ENCODE data around the gene AMIGO3.

AMIGO3 gene

GRCh38 chr3:49681543-49681942, 37.9 kb downstream of the AMIGO3 start:
- CTCF ChIA-PET, result interaction anchor here (3.2 kb wide), 1 partner anchor 142 kb away, joined by 14 read pairs; no protein-coding TSS in a partner anchor

GRCh38 chr3:49681232-49681522, 38.3 kb downstream of the AMIGO3 start:
- TF ChIP-seq CTCF (IDR thresholded peaks at IDR 0.05; ENCODE audit: control extremely low read depth, extremely low read depth, low read depth, missing control alignments), result no peak
- no peak for DNase-seq (ENCODE audit: extremely low spot score)
- CTCF ChIA-PET, result interaction anchor here (1.5 to 3.2 kb wide), 2 partner anchors 10 to 142 kb away, joined by 7 to 14 read pairs; no protein-coding TSS in a partner anchor
- POLR2A ChIA-PET, result no interaction called here

More at GRCh38 chr3:49681543-49681942, 37.9 kb downstream of the AMIGO3 start:
- DNase-seq (ENCODE audit: extremely low spot score), result no peak
- TF ChIP-seq CTCF (IDR thresholded peaks at IDR 0.05; ENCODE audit: control extremely low read depth, extremely low read depth, low read depth, missing control alignments), result no peak
- POLR2A ChIA-PET, result no interaction called here

- no peak for DNase-seq (ENCODE audit: extremely low spot score)
- POLR2A ChIA-PET, result no interaction called here
- TF ChIP-seq CTCF (IDR thresholded peaks at IDR 0.05; ENCODE audit: control extremely low read depth, extremely low read depth, low read depth, missing control alignments), result no peak
- CTCF ChIA-PET, result interaction anchor here (1.5 to 3.2 kb wide), 2 partner anchors 9 to 141 kb away, joined by 7 to 14 read pairs; no protein-coding TSS in a partner anchor
Measured at GRCh38 chr3:49680493-49681231, 38.8 kb downstream of the AMIGO3 start.

- POLR2A ChIA-PET, result no interaction called here
Measured at GRCh38 chr3:49675912-49676311, 43.6 kb downstream of the AMIGO3 start.

GRCh38 chr3:49674497-49674983, 44.9 kb downstream of the AMIGO3 start:
- no peak for DNase-seq (ENCODE audit: extremely low spot score)
- TF ChIP-seq CTCF (IDR thresholded peaks at IDR 0.05; ENCODE audit: control extremely low read depth, extremely low read depth, low read depth, missing control alignments), result no peak
- ChIA-PET POLR2A (no interaction called here), CTCF (interaction anchor here (5.7 kb wide), 1 partner anchor 135 kb away, joined by 43 read pairs; no protein-coding TSS in a partner anchor)

More at GRCh38 chr3:49675912-49676311, 43.6 kb downstream of the AMIGO3 start:
- TF ChIP-seq CTCF (IDR thresholded peaks at IDR 0.05; ENCODE audit: control extremely low read depth, extremely low read depth, low read depth, missing control alignments), result no peak
- no peak for DNase-seq (ENCODE audit: extremely low spot score)
- CTCF ChIA-PET, result interaction anchor here (5.7 kb wide), 1 partner anchor 136 kb away, joined by 43 read pairs; no protein-coding TSS in a partner anchor

GRCh38 chr3:49673715-49674496, 45.6 kb downstream of the AMIGO3 start, which contains the start of gene APEH:
TSS of gene APEH (plus strand) at chr3:49674351. CDS start at chr3:49674402, 51 bp downstream.
- TF ChIP-seq CTCF (IDR thresholded peaks at IDR 0.05; ENCODE audit: control extremely low read depth, extremely low read depth, low read depth, missing control alignments), result no peak
- POLR2A ChIA-PET, result interaction anchor here (0.6 kb wide), 1 partner anchor 134 kb away, joined by 3 read pairs; no protein-coding TSS in a partner anchor

More at GRCh38 chr3:49673715-49674496, 45.6 kb downstream of the AMIGO3 start, which contains the start of gene APEH:
- CTCF ChIA-PET, result interaction anchor here (0.8 to 5.7 kb wide), 5 partner anchors 21 to 136 kb away, joined by 3 to 198 read pairs (median 9); partner anchors contain the start of genes AMIGO3 and INKA1
- DNase-seq (ENCODE audit: extremely low spot score), result peak; percentile 99
